ENCODE data around the gene SPRYD4.
"Not testable (repeated sequence)": the region's sequence is repeated elsewhere in the genome, so short reads cannot be mapped to it uniquely, and the experiment has no call there.

The SPRYD4 gene

GRCh38 chr12:56468216-56469006, at the start of gene SPRYD4:
Gene SPRYD4 (plus strand): TSS chr12:56468578. CDS start chr12:56468592, 14 bp downstream.
- DNase-seq, result peak; percentile 84

DNA sequence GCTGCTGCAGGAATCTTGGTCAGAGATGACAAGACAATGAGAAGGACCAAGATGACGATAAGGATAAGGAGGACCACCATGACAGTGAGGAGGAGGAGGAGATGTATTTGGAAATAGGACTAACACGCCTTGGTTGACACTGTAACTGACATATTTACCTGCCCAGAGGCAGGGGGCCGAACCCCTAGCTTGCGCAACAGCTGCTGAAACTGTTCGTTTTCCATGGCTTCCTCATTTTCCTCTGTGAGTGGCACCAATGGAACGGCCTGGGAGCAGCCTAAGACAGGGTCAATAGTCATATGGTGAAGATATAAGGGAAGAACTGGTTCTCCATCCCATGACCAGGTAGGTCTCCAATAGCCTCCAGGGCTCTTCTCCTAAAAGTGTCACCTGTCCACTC, 48.0 kb upstream of the SPRYD4 start:
- DNase-seq, result no peak

GRCh38 chr12:56425193-56425592, 43.2 kb upstream of the SPRYD4 start:
- DNase-seq, result no peak

GRCh38 chr12:56425940-56426438, 42.4 kb upstream of the SPRYD4 start:
- no peak for DNase-seq

DNA sequence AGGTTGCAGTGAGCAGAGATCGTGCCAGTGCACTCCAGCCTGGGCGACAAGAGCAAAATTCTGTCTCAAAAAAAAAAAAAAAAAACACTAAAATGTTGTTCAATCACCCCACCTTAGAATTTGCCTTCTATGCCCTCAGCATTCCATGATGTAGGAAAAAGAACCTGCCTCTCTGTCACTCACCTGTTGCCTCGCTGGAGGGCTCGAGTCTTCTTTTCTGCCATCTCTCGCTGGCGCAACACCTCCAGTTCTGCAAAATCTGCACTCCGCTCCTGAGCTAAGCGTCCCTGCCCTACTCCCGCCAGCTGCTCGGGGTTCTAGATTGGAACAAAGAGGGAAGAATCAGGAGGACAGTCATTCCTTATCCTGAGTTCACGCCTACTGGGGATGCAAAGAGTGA, 37.1 kb upstream of the SPRYD4 start:
- no peak for DNase-seq

DNA sequence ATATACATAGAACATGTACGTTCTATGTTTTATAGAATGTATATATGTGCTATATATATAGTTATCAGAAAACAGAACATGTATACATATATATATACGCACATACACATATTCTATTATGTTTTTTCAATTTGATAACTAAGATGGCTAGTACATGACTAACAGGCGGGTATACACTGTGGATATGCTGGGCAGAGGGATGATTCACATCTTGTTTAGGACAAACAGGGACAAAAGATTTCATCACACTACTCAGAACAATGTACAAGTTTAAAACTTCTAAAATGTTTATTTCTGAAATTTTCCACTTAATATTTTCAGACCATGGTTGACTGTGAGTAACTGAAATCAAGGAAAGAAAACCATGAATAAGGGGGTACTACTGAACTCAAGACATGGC, 36.5 kb upstream of the SPRYD4 start:
- no peak for DNase-seq

DNA sequence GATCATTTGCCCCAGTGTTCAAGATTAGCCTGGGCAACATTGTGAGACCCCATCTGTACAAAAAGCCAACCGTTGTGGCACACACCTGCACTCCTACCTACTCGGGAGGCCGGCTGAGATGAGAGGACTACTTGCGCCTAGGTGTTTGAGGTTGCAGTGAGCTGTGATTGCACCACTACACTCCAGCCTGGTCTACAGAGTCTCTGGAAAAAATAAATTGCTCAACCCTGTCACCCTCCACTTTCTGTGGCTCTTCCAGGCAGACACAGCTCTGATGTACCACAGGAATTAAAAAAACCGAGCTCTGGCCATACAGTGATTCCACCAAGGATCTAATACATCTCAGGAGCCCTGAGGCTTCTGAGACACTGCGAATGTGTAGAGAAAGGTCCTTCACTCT, 33.5 kb upstream of the SPRYD4 start:
- no peak for DNase-seq

DNA sequence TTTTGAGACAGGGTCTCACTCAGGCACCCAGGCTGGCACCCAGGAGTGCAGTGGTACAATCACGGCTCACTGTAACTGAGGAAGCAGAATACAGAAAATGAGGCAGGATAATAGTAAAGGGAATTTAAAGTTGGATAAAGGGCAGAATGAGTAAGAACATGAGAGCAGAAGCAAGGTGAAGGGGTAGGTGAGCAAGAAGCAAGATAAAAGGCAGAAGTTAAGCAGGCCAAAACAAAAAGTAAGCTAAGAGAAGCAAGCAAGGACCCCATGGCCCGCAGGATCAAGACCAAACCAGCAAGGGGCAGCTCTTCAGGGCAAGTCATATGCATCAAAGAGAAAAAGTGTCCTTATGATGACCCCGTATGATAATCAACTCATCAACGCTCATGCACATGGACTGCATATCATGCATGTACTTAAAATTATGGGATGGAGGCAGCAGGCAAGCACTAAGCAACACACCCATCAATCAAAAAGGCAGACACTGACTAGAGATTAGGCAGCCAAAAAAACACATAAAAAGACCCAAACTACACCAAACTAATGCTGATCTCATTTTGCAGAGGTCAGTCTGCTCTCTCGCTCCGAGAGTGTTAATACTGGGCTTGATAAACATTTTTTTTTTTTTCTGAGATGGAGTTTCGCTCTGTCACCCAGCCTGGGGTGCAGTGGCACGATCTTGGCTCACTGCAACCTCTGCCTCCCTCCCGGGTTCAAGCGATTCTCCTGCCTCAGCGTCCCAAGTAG, 30.8 kb upstream of the SPRYD4 start:
- DNase-seq, result no peak

DNA sequence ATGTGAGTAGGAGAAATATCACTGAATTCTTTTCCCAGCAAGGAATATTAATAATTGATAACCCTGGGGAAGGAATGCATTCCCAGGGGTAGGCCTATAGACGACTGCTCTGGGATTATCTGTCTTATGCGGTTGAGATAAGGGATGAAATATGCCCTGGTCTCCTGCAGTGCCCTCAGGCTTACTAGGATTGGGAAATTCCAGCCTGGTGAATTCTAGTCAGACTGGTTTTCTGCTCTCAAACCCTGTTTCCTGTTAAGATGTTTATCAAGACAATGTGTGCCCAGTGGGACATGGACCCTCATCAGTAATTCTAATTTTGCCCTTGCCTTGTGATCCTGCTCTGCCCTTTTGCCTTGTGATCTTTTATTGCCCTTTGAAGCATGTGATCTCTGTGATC, 25.2 kb upstream of the SPRYD4 start:
- not testable (repeated sequence) for DNase-seq

GRCh38 chr12:56448860-56449621, 19.3 kb upstream of the SPRYD4 start, which contains the start of gene TIMELESS:
Gene TIMELESS (minus strand): TSS chr12:56449426. CDS start chr12:56434170, 15,256 bp downstream.
- DNase-seq, result peak; percentile 75

GRCh38 chr12:56449622-56449984, 18.8 kb upstream of the SPRYD4 start:
- DNase-seq, result no peak

DNA sequence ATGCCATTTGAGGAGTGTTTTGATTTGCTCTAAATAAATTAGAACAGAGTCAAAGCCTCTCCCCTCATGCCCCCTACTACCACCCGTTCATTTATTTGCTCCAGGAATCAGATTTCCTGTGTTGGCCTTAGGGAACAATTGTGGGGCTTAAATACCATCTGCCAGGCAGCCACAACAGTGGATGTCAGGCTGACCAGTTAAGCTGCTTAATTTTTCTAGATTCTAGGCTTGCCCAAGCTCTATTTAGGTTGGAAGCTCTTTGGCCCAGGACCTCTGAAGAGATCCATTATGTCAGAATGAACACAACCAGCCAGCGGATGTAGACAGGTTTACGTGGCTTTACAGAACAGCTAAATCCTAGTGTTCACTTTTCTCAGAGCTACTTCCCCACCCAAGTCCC, 18.1 kb upstream of the SPRYD4 start:
- no peak for DNase-seq

- DNase-seq, result no peak
Measured at GRCh38 chr12:56451147-56451546, 17.2 kb upstream of the SPRYD4 start.

DNA sequence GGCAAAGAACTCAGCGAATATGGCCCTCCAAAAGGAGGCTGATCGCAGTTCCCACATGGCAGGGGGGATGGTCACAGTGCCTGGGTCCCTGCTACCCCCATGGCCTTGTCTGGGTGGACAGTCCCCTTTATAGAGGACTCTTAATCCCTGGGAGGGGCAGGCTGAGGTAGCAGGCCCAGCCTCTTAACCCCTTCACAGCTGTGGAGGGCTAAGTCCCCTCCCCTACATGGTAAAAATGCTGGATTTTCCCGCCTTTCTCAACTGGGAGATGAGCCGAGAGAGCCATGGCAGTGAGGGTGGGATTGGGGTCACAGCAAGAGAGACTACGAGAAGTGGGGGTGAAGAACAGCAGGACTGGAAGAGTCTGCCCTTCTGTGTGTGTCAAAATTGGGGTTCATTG, 13.8 kb upstream of the SPRYD4 start, which contains the start of gene MIP:
Gene MIP, minus strand, starts transcription at position 101 of the 400 bp plus-strand sequence. Its CDS starts 44 bp downstream, at position 57.
- DNase-seq, result no peak

GRCh38 chr12:56457817-56458216, 10.6 kb upstream of the SPRYD4 start:
- DNase-seq, result no peak

GRCh38 chr12:56461235-56462159, 6.9 kb upstream of the SPRYD4 start:
- DNase-seq, result no peak

DNA sequence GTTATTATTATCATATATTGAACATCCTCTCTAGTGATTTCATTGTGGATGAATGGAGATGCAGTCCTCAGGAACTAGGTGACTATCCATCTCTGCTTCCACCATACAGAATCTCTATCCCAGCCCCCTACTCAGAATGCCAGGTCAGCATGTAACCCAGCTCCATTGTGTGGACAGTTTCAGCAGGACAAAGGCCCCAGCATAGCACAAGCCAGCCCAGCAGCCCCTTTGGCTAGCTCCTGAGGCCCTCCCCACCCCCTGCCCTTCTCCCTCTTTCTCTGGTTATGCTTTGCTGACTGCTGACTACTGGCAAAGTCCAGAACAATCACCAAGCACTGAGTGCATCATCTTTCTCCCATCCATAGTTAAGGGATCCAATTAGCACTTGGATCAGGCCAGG, 5.8 kb upstream of the SPRYD4 start:
- no peak for DNase-seq

GRCh38 chr12:56469007-56469930, 891 bp downstream of the SPRYD4 start:
- DNase-seq, result no peak

GRCh38 chr12:56474389-56474788, 6.0 kb downstream of the SPRYD4 start:
- DNase-seq, result no peak

- DNase-seq, result no peak
Measured at GRCh38 chr12:56476143-56476542, 7.8 kb downstream of the SPRYD4 start.

DNA sequence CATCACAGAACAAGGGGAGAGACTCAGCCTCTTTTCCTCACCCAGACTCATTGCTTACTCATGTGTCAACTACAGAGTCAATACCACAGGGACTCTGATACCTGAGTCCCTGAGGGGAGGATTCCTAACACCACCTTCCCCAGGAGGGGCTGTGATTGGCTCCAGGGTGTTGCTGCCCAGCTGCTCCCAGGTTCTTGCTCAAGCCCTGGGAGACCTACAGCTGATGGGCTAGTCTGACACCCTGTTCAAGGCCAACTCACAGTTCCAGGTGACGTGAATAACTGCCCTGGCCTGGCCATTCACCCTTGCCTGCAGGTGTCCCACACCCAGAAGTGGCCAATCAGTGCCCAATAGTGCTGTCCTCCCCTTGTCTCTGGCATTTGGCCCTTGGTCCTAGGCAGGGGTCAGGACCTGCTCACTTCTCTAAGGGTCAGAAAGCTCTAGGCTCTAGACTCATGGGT, 8.6 kb downstream of the SPRYD4 start:
- no peak for DNase-seq
